Right forelimb (tissue), 1 donor: ENCODE results near the gene CHRFAM7A.
"Not testable (repeated sequence)": the region's sequence is repeated elsewhere in the genome, so short reads cannot be mapped to it uniquely, and the experiment has no call there.

ENCODE experiments used
- DNase-seq: peaks from one replicate; pipeline ENCODE4 v3.0.0-alpha.2; 2018

The CHRFAM7A gene

GRCh38 chr15:30392766-30393663, at the start of gene CHRFAM7A:
Gene CHRFAM7A, minus strand, starts transcription at chr15:30393540. Its CDS starts 10,189 bp downstream, at chr15:30383351.
- DNase-seq: not testable (repeated sequence)

- not testable (repeated sequence) for DNase-seq
Observed at GRCh38 chr15:30438348-30438747, 45.0 kb upstream of the CHRFAM7A start.

GRCh38 chr15:30435878-30436277, 42.5 kb upstream of the CHRFAM7A start:
- not testable (repeated sequence) for DNase-seq

- not testable (repeated sequence) for DNase-seq
Observed at GRCh38 chr15:30420723-30421122, 27.4 kb upstream of the CHRFAM7A start.

- not testable (repeated sequence) for DNase-seq
Observed at GRCh38 chr15:30414160-30414559, 20.8 kb upstream of the CHRFAM7A start, which contains the start of gene GOLGA8R. Gene GOLGA8R, minus strand, starts transcription at chr15:30414260. Its CDS starts 98 bp downstream, at chr15:30414162.

GRCh38 chr15:30407636-30408035, 14.3 kb upstream of the CHRFAM7A start:
- DNase-seq: peak; percentile 17

GRCh38 chr15:30398988-30399387, 5.6 kb upstream of the CHRFAM7A start:
- DNase-seq: not testable (repeated sequence)

- not testable (repeated sequence) for DNase-seq
Observed at GRCh38 chr15:30393664-30393991, 288 bp upstream of the CHRFAM7A start.

GRCh38 chr15:30386318-30386887, 6.9 kb downstream of the CHRFAM7A start:
- DNase-seq: not testable (repeated sequence)

GRCh38 chr15:30377082-30377413, 16.3 kb downstream of the CHRFAM7A start:
- DNase-seq: not testable (repeated sequence)

- not testable (repeated sequence) for DNase-seq
Observed at GRCh38 chr15:30376375-30377081, 16.8 kb downstream of the CHRFAM7A start.

- DNase-seq: not testable (repeated sequence)
Observed at GRCh38 chr15:30375872-30376271, 17.5 kb downstream of the CHRFAM7A start.

- DNase-seq: not testable (repeated sequence)
Observed at GRCh38 chr15:30374862-30375261, 18.5 kb downstream of the CHRFAM7A start.

GRCh38 chr15:30368271-30368670, 25.1 kb downstream of the CHRFAM7A start:
- not testable (repeated sequence) for DNase-seq

- peak; percentile 1 for DNase-seq
Observed at GRCh38 chr15:30367246-30367645, 26.1 kb downstream of the CHRFAM7A start.

- not testable (repeated sequence) for DNase-seq
Observed at GRCh38 chr15:30361404-30361803, 31.9 kb downstream of the CHRFAM7A start.

- DNase-seq: not testable (repeated sequence)
Observed at GRCh38 chr15:30360990-30361389, 32.4 kb downstream of the CHRFAM7A start.

GRCh38 chr15:30355043-30355442, 38.3 kb downstream of the CHRFAM7A start:
- DNase-seq: not testable (repeated sequence)

- not testable (repeated sequence) for DNase-seq
Observed at GRCh38 chr15:30349803-30350202, 43.5 kb downstream of the CHRFAM7A start.

- not testable (repeated sequence) for DNase-seq
Observed at GRCh38 chr15:30336584-30336983, 56.8 kb downstream of the CHRFAM7A start.

GRCh38 chr15:30334152-30334551, 59.2 kb downstream of the CHRFAM7A start:
- DNase-seq: not testable (repeated sequence)

- peak; percentile 21 for DNase-seq
Observed at GRCh38 chr15:30326145-30326544, 67.2 kb downstream of the CHRFAM7A start.

- not testable (repeated sequence) for DNase-seq
Observed at GRCh38 chr15:30321063-30321462, 72.3 kb downstream of the CHRFAM7A start.
